HEK293 (cell line): ENCODE results near the gene CBLN4.

Experiments
- CTCF ChIP-seq: fragments of 450-650 bp; formaldehyde crosslinking; IDR thresholded peaks from 2 replicates; pipeline ENCODE4 v1.5.1; 2016; ENCODE audit warnings: missing biosample characterization, missing genetic modification characterization
- KLF1 ChIP-seq: fragments of 450-650 bp; formaldehyde crosslinking; IDR thresholded peaks from 2 replicates; pipeline ENCODE4 v1.5.1; 2016; ENCODE audit warnings: missing biosample characterization, missing genetic modification characterization
- KLF16 ChIP-seq: fragments of 450-650 bp; formaldehyde crosslinking; IDR thresholded peaks from 2 replicates; pipeline ENCODE4 v1.5.1; 2017; ENCODE audit warnings: missing biosample characterization, missing genetic modification characterization
- PRDM4 ChIP-seq: fragments of 450-650 bp; formaldehyde crosslinking; IDR thresholded peaks from 2 replicates; pipeline ENCODE4 v1.5.1; 2017; ENCODE audit warnings: missing biosample characterization, missing genetic modification characterization
- REST ChIP-seq: fragments of 450-650 bp; formaldehyde crosslinking; IDR thresholded peaks from 2 replicates; pipeline ENCODE4 v1.5.1; 2016; ENCODE audit warnings: missing biosample characterization, missing genetic modification characterization
- ZBTB49 ChIP-seq: fragments of 450-650 bp; formaldehyde crosslinking; IDR thresholded peaks from 2 replicates; pipeline ENCODE4 v1.5.1; 2016; ENCODE audit warnings: missing biosample characterization, missing genetic modification characterization, low read depth
- ZIC2 ChIP-seq: fragments of 450-650 bp; formaldehyde crosslinking; IDR thresholded peaks from 2 replicates; pipeline ENCODE4 v1.5.1; 2016; ENCODE audit warnings: missing biosample characterization, missing genetic modification characterization
- ZNF121 ChIP-seq: fragments of 450-650 bp; formaldehyde crosslinking; IDR thresholded peaks from 2 replicates; pipeline ENCODE4 v1.5.1; 2016; ENCODE audit warnings: missing biosample characterization, missing genetic modification characterization
- ZNF18 ChIP-seq: fragments of 450-650 bp; formaldehyde crosslinking; IDR thresholded peaks from 2 replicates; pipeline ENCODE4 v1.5.1; 2016; ENCODE audit warnings: missing biosample characterization, missing genetic modification characterization
- ZNF274 ChIP-seq, 2 experiments: fragments of 200-500 bp in 1 of 2; fragments of 450-650 bp in 1 of 2; sonication (Bioruptor generic) in 1 of 2; formaldehyde crosslinking in 1 of 2; IDR thresholded peaks; 2 replicates each; pipeline versions ENCODE4 v1.5.1 to v1.6.1; 2014 to 2016; ENCODE audit warnings: borderline replicate concordance in 1 of 2, inconsistent platforms in 1 of 2, low read length in 1 of 2, missing biosample characterization in 1 of 2, missing genetic modification characterization in 1 of 2
- ZNF561 ChIP-seq: fragments of 450-650 bp; IDR thresholded peaks from 2 replicates; pipeline ENCODE4 v1.5.1; 2018; ENCODE audit warnings: missing biosample characterization, missing genetic modification characterization, borderline replicate concordance
- ZNF670 ChIP-seq: fragments of 450-650 bp; formaldehyde crosslinking; IDR thresholded peaks from 2 replicates; pipeline ENCODE4 v1.5.1; 2016; ENCODE audit warnings: missing biosample characterization, missing genetic modification characterization, low read depth
- ZNF776 ChIP-seq: fragments of 450-650 bp; formaldehyde crosslinking; IDR thresholded peaks from 2 replicates; pipeline ENCODE4 v1.5.0; 2017; ENCODE audit warnings: missing biosample characterization, missing genetic modification characterization, borderline replicate concordance
- TF ChIP-seq, protein P1 (sequence below): fragments of 450-650 bp; formaldehyde crosslinking; IDR thresholded peaks from 2 replicates; pipeline ENCODE4 v1.5.0; 2017; ENCODE audit warnings: missing biosample characterization, missing genetic modification characterization, borderline replicate concordance

DNA sequence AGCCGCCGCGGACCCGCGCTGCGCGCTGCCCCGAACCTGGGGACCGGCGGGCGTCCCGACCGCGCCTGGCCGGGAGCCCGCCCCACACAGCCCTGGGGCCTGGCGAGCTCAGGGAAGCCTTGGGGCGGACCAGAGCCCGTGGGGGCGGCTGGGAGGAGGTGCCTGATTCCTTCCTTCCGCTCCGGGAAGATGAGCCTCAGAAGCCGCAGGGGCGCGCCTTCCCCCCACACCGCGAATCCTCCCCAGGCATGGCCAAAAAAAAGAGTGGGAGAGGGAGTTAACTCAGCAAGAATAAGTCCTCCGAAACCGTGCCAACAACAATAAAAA lies at the start of gene CBLN4:
- TF ChIP-seq KLF1 (tag by site-specific recombination) (no peak), REST (tag by site-specific recombination) (no peak), ZNF274 (IDR thresholded peaks at IDR 0.05; ENCODE audit: low read length) (no peak), ZNF274 (tag by site-specific recombination; IDR thresholded peaks at IDR 0.05; ENCODE audit: borderline replicate concordance) (no peak), ZNF561 (tag by site-specific recombination) (no peak), ZIC2 (tag by site-specific recombination) (no peak), ZNF18 (tag by site-specific recombination) (no peak), CTCF (tag by site-specific recombination) (no peak), ZNF776 (no peak), ZNF121 (tag by site-specific recombination) (no peak), KLF16 (tag by site-specific recombination) (no peak), ZNF670 (no peak), ZBTB49 (tag by site-specific recombination) (no peak), PRDM4 (tag by site-specific recombination) (no peak)
- TF ChIP-seq, protein P1, sequence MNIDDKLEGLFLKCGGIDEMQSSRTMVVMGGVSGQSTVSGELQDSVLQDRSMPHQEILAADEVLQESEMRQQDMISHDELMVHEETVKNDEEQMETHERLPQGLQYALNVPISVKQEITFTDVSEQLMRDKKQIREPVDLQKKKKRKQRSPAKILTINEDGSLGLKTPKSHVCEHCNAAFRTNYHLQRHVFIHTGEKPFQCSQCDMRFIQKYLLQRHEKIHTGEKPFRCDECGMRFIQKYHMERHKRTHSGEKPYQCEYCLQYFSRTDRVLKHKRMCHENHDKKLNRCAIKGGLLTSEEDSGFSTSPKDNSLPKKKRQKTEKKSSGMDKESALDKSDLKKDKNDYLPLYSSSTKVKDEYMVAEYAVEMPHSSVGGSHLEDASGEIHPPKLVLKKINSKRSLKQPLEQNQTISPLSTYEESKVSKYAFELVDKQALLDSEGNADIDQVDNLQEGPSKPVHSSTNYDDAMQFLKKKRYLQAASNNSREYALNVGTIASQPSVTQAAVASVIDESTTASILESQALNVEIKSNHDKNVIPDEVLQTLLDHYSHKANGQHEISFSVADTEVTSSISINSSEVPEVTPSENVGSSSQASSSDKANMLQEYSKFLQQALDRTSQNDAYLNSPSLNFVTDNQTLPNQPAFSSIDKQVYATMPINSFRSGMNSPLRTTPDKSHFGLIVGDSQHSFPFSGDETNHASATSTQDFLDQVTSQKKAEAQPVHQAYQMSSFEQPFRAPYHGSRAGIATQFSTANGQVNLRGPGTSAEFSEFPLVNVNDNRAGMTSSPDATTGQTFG (tag by site-specific recombination), result no peak
